HEK293 (cell line): ENCODE data around the gene TMUB1.

ENCODE experiments used
- CTCF ChIA-PET: fragments of 350-600 bp; formaldehyde crosslinking; extraction: SDS; loops from one replicate; lab custom pipeline; 2021; ENCODE audit warnings: antibody characterized with exemption; lab: Yijun Ruan, JAX
- POLR2A ChIA-PET: fragments of 300-600 bp; formaldehyde crosslinking; extraction: SDS; loops from one replicate; lab custom pipeline; 2020; ENCODE audit warnings: antibody characterized with exemption, inconsistent platforms; lab: Yijun Ruan, JAX
- H3K27ac ChIP-seq: fragments of 200-500 bp; sonication (Bioruptor generic); 2 replicates; pipeline ENCODE4 v1.5.1; 2014; ENCODE audit warnings: low read depth, low read length, control low read depth, inconsistent platforms; ENCODE audit errors: extremely low read depth
- H3K36me3 ChIP-seq, 2 experiments: fragments of 200-500 bp in 1 of 2; sonication (Bioruptor generic) in 1 of 2; 1 replicate in 1 of 2; 2 replicates in 1 of 2; pipeline ENCODE4 v1.5.1; 2014 to 2017; ENCODE audit warnings: inconsistent platforms in 2 of 2, low read length in 2 of 2; ENCODE audit not compliant: control insufficient read depth in 2 of 2, insufficient read depth in 1 of 2
- H3K4me1 ChIP-seq: fragments of 200-500 bp; sonication (Bioruptor generic); 2 replicates; pipeline ENCODE4 v1.5.1; 2014; ENCODE audit warnings: mild to moderate bottlenecking, low read length, inconsistent platforms; ENCODE audit not compliant: control insufficient read depth, insufficient read depth
- H3K4me3 ChIP-seq: 2 replicates; pipeline ENCODE4 v1.5.1; 2011; ENCODE audit warnings: low read depth, mild to moderate bottlenecking, control low read depth, low read length, moderate library complexity
- H3K9me3 ChIP-seq: fragments of 200-500 bp; sonication (Bioruptor generic); 2 replicates; pipeline ENCODE4 v1.5.1; 2014; ENCODE audit warnings: low read depth, low read length, inconsistent platforms; ENCODE audit not compliant: control insufficient read depth, insufficient read depth
- GLIS1 ChIP-seq: fragments of 450-650 bp; formaldehyde crosslinking; IDR thresholded peaks from 2 replicates; pipeline ENCODE4 v1.5.1; 2016; ENCODE audit warnings: missing biosample characterization, missing genetic modification characterization
- MYNN ChIP-seq: fragments of 450-650 bp; formaldehyde crosslinking; IDR thresholded peaks from 2 replicates; pipeline ENCODE4 v1.5.1; 2016; ENCODE audit warnings: missing biosample characterization, missing genetic modification characterization, borderline replicate concordance
- PRDM1 ChIP-seq: fragments of 450-650 bp; formaldehyde crosslinking; IDR thresholded peaks from 2 replicates; pipeline ENCODE4; 2016; ENCODE audit warnings: missing biosample characterization, missing genetic modification characterization
- SP3 ChIP-seq: fragments of 450-650 bp; formaldehyde crosslinking; IDR thresholded peaks from 2 replicates; pipeline ENCODE4 v1.5.1; 2016; ENCODE audit warnings: missing biosample characterization, missing genetic modification characterization
- TCF7L2 ChIP-seq: IDR thresholded peaks from 2 replicates; pipeline ENCODE4 v1.6.1; 2011; ENCODE audit warnings: low read depth, mild to moderate bottlenecking, inconsistent platforms, low read length, moderate library complexity, borderline replicate concordance
- TRIM28 ChIP-seq: IDR thresholded peaks from 2 replicates; pipeline ENCODE4 v1.6.1; 2011; ENCODE audit warnings: low read length, control low read depth, borderline replicate concordance
- WT1 ChIP-seq: fragments of 450-650 bp; formaldehyde crosslinking; IDR thresholded peaks from 2 replicates; pipeline ENCODE4 v1.5.1; 2016; ENCODE audit warnings: missing biosample characterization, missing genetic modification characterization
- ZFP3 ChIP-seq: fragments of 450-650 bp; formaldehyde crosslinking; IDR thresholded peaks from 2 replicates; pipeline ENCODE4 v1.5.1; 2016; ENCODE audit warnings: low read depth, missing biosample characterization, missing genetic modification characterization
- ZNF169 ChIP-seq: fragments of 450-650 bp; formaldehyde crosslinking; IDR thresholded peaks from 2 replicates; pipeline ENCODE4 v1.5.1; 2016; ENCODE audit warnings: missing biosample characterization, missing genetic modification characterization
- ZNF175 ChIP-seq: fragments of 450-650 bp; formaldehyde crosslinking; IDR thresholded peaks from 2 replicates; pipeline ENCODE4 v1.5.1; 2016; ENCODE audit warnings: missing biosample characterization, missing genetic modification characterization
- ZNF202 ChIP-seq: fragments of 450-650 bp; formaldehyde crosslinking; IDR thresholded peaks from 2 replicates; pipeline ENCODE4 v1.5.1; 2016; ENCODE audit warnings: missing biosample characterization, missing genetic modification characterization, borderline replicate concordance
- ZNF239 ChIP-seq: fragments of 450-650 bp; formaldehyde crosslinking; IDR thresholded peaks from 2 replicates; pipeline ENCODE4 v1.5.1; 2016; ENCODE audit warnings: missing biosample characterization, missing genetic modification characterization
- ZNF350 ChIP-seq: fragments of 450-650 bp; formaldehyde crosslinking; IDR thresholded peaks from 2 replicates; pipeline ENCODE4 v1.5.0; 2017; ENCODE audit warnings: missing biosample characterization, mild to moderate bottlenecking, missing genetic modification characterization
- ZNF366 ChIP-seq: fragments of 450-650 bp; formaldehyde crosslinking; conservative IDR thresholded peaks from 2 replicates; pipeline ENCODE4 v1.5.1; 2016; ENCODE audit warnings: missing biosample characterization, missing genetic modification characterization
- ZNF585B ChIP-seq: fragments of 450-650 bp; formaldehyde crosslinking; IDR thresholded peaks from 2 replicates; pipeline ENCODE4 v1.5.1; 2016; ENCODE audit warnings: missing biosample characterization, missing genetic modification characterization
- ZNF623 ChIP-seq: fragments of 450-650 bp; formaldehyde crosslinking; IDR thresholded peaks from 2 replicates; pipeline ENCODE4 v1.5.1; 2016; ENCODE audit warnings: missing biosample characterization, missing genetic modification characterization
- ZNF626 ChIP-seq: fragments of 450-650 bp; sonication (Bioruptor Pico); formaldehyde crosslinking; IDR thresholded peaks from 2 replicates; pipeline ENCODE4 v1.5.1; 2018; ENCODE audit warnings: missing biosample characterization, missing genetic modification characterization, inconsistent platforms
- ZNF664 ChIP-seq: fragments of 450-650 bp; formaldehyde crosslinking; IDR thresholded peaks from 2 replicates; pipeline ENCODE4 v1.5.1; 2016; ENCODE audit warnings: missing biosample characterization, missing genetic modification characterization
- ZNF785 ChIP-seq: fragments of 450-650 bp; formaldehyde crosslinking; IDR thresholded peaks from 2 replicates; pipeline ENCODE4 v1.5.1; 2016; ENCODE audit warnings: missing biosample characterization, missing genetic modification characterization
- ZNF792 ChIP-seq: fragments of 450-650 bp; formaldehyde crosslinking; IDR thresholded peaks from 2 replicates; pipeline ENCODE4 v1.5.1; 2016; ENCODE audit warnings: missing biosample characterization, missing genetic modification characterization
- ZSCAN23 ChIP-seq: fragments of 450-650 bp; formaldehyde crosslinking; IDR thresholded peaks from 2 replicates; pipeline ENCODE4 v1.5.1; 2016; ENCODE audit warnings: missing biosample characterization, missing genetic modification characterization
- TF ChIP-seq, protein P1 (sequence below): fragments of 450-650 bp; formaldehyde crosslinking; IDR thresholded peaks from 2 replicates; pipeline ENCODE4 v1.5.1; 2016; ENCODE audit warnings: missing biosample characterization, missing genetic modification characterization
- TF ChIP-seq, protein P2 (sequence below): fragments of 450-650 bp; formaldehyde crosslinking; IDR thresholded peaks from 2 replicates; pipeline ENCODE4 v1.5.1; 2016; ENCODE audit warnings: missing biosample characterization, missing genetic modification characterization
- TF ChIP-seq, protein P3 (sequence below): fragments of 450-650 bp; formaldehyde crosslinking; IDR thresholded peaks from 2 replicates; pipeline ENCODE4 v1.5.1; 2017; ENCODE audit warnings: missing biosample characterization, mild to moderate bottlenecking, missing genetic modification characterization, moderate library complexity
- TF ChIP-seq, protein P4 (sequence below): fragments of 450-650 bp; formaldehyde crosslinking; optimal IDR thresholded peaks from 2 replicates; pipeline ENCODE3; 2016; ENCODE audit warnings: missing biosample characterization, mild to moderate bottlenecking, missing genetic modification characterization
- TF ChIP-seq, protein P5 (sequence below): fragments of 450-650 bp; formaldehyde crosslinking; IDR thresholded peaks from 2 replicates; pipeline ENCODE4 v1.5.1; 2017; ENCODE audit warnings: missing biosample characterization, missing genetic modification characterization

TMUB1 gene

GRCh38 chr7:151061213-151062110, 21.8 kb downstream of the TMUB1 start (continued):
- TF ChIP-seq, protein P1, sequence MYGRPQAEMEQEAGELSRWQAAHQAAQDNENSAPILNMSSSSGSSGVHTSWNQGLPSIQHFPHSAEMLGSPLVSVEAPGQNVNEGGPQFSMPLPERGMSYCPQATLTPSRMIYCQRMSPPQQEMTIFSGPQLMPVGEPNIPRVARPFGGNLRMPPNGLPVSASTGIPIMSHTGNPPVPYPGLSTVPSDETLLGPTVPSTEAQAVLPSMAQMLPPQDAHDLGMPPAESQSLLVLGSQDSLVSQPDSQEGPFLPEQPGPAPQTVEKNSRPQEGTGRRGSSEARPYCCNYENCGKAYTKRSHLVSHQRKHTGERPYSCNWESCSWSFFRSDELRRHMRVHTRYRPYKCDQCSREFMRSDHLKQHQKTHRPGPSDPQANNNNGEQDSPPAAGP, result peak; percentile 85
- TF ChIP-seq PRDM1 (peak; percentile 81), ZNF169 (tag by site-specific recombination) (no peak), SP3 (tag by site-specific recombination) (peak; percentile 11; the same call in 1 of the 2 replicates), TRIM28 (no peak), ZNF350 (tag by site-specific recombination) (no peak), ZNF792 (tag by site-specific recombination) (no peak), MYNN (tag by site-specific recombination) (no peak), ZNF366 (tag by site-specific recombination) (0 out of 2 replicates have a peak, but pooled peaks have one; percentile 25)
- TF ChIP-seq, protein P2, sequence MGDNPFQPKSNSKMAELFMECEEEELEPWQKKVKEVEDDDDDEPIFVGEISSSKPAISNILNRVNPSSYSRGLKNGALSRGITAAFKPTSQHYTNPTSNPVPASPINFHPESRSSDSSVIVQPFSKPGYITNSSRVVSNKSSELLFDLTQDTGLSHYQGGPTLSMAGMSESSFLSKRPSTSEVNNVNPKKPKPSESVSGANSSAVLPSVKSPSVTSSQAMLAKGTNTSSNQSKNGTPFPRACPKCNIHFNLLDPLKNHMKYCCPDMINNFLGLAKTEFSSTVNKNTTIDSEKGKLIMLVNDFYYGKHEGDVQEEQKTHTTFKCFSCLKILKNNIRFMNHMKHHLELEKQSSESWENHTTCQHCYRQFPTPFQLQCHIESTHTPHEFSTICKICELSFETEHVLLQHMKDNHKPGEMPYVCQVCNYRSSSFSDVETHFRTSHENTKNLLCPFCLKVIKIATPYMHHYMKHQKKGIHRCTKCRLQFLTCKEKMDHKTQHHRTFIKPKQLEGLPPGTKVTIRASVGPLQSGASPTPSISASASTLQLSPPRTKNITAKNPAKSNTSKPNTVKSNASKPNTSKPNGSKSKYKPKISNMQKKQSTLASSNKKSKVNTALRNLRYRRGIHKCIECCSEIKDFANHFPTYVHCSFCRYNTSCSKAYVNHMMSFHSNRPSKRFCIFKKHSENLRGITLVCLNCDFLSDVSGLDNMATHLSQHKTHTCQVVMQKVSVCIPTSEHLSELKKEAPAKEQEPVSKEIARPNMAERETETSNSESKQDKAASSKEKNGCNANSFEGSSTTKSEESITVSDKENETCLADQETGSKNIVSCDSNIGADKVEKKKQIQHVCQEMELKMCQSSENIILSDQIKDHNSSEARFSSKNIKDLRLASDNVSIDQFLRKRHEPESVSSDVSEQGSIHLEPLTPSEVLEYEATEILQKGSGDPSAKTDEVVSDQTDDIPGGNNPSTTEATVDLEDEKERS, result no peak
- TF ChIP-seq, protein P3, sequence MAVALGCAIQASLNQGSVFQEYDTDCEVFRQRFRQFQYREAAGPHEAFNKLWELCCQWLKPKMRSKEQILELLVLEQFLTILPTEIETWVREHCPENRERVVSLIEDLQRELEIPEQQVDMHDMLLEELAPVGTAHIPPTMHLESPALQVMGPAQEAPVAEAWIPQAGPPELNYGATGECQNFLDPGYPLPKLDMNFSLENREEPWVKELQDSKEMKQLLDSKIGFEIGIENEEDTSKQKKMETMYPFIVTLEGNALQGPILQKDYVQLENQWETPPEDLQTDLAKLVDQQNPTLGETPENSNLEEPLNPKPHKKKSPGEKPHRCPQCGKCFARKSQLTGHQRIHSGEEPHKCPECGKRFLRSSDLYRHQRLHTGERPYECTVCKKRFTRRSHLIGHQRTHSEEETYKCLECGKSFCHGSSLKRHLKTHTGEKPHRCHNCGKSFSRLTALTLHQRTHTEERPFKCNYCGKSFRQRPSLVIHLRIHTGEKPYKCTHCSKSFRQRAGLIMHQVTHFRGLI (tag by site-specific recombination), result no peak
- TF ChIP-seq, all 188 proteins: peak for 11

GRCh38 chr7:151060416-151061212, 22.7 kb downstream of the TMUB1 start:
- ChIA-PET CTCF (interaction anchor here (0.6 to 1.4 kb wide), 8 partner anchors 14 to 1533 kb away, joined by 3 to 6 read pairs (median 4); no protein-coding TSS in a partner anchor), POLR2A (interaction anchor here (0.9 to 3.4 kb wide), 5 partner anchors 13 to 32 kb away, joined by 3 to 13 read pairs (median 6); partner anchors contain the start of genes ABCB8 and FASTK)
- H3K9me3 ChIP-seq, result no peaks in the 10 kb centered on the region
- H3K4me1 ChIP-seq, result no peaks in the 10 kb centered on the region; the same call in 1 of the 2 replicates
- peaks cover 0 to 40% of the 10 kb centered on the region in 2 experiments; a peak in 1 of 3 replicates for H3K36me3 ChIP-seq
- peak overlapping the region; percentile 21; the same call in 1 of the 2 replicates for H3K27ac ChIP-seq
- H3K4me3 ChIP-seq, result peak overlapping the region; percentile 71
- TF ChIP-seq, protein P4, sequence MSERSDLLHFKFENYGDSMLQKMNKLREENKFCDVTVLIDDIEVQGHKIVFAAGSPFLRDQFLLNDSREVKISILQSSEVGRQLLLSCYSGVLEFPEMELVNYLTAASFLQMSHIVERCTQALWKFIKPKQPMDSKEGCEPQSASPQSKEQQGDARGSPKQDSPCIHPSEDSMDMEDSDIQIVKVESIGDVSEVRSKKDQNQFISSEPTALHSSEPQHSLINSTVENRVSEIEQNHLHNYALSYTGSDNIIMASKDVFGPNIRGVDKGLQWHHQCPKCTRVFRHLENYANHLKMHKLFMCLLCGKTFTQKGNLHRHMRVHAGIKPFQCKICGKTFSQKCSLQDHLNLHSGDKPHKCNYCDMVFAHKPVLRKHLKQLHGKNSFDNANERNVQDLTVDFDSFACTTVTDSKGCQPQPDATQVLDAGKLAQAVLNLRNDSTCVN (tag by site-specific recombination), result no peak
- TF ChIP-seq ZNF585B (no peak), ZNF175 (tag by site-specific recombination) (no peak), WT1 (peak; percentile 15; the same call in 1 of the 2 replicates), ZNF785 (tag by site-specific recombination) (no peak), SP3 (tag by site-specific recombination) (peak; percentile 84), ZSCAN23 (tag by site-specific recombination) (no peak), ZNF626 (tag by site-specific recombination) (no peak), ZFP3 (0 out of 2 replicates have a peak, but pooled peaks have one; percentile 54), GLIS1 (tag by site-specific recombination) (peak; percentile 96), ZNF664 (tag by site-specific recombination) (no peak), ZNF202 (tag by site-specific recombination) (no peak), ZNF623 (tag by site-specific recombination) (no peak), TCF7L2 (no peak), ZNF239 (tag by site-specific recombination) (no peak)
- TF ChIP-seq, protein P5, sequence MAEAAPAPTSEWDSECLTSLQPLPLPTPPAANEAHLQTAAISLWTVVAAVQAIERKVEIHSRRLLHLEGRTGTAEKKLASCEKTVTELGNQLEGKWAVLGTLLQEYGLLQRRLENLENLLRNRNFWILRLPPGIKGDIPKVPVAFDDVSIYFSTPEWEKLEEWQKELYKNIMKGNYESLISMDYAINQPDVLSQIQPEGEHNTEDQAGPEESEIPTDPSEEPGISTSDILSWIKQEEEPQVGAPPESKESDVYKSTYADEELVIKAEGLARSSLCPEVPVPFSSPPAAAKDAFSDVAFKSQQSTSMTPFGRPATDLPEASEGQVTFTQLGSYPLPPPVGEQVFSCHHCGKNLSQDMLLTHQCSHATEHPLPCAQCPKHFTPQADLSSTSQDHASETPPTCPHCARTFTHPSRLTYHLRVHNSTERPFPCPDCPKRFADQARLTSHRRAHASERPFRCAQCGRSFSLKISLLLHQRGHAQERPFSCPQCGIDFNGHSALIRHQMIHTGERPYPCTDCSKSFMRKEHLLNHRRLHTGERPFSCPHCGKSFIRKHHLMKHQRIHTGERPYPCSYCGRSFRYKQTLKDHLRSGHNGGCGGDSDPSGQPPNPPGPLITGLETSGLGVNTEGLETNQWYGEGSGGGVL (tag by site-specific recombination), result peak; percentile 79
